Measurements from ENCODE around the gene OGDH.

OGDH gene

DNA sequence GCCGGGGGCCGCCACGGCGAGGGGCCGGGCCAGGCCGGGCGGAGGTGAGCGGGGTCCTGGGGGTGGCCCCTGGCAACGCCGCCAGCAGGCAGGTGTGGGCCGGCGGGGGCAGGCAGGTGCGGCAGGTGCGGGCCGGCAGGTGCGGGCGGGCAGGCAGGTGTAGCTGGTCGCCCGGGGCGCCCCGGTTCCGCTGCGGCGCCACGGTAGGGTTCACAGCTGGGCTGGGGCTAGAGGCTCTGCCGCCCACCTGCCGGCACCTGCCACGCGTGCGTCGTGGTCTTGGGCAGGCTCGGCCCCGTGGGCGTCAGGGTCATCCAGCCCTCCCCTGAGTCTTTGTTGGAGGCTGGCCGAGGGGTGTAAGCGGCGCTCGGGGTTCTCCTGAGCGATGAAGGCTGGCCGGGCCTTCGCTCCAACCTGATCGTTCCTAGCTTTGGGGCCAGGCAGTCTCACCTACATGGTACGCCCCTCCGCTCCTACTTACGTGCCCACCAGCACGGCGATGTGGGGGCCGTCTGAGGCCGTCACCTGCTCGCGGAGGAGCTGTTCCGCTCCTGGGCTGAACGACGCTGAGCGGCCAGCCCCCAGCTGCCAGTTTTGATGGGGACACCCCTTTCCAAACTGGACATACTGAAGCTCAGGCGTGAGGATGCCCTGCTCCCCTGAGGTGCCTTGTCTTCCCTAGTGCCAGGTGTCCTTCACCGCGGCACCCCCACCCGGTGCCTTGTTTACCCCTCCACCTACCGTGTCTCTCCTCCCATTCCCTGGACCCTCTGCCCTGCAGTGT lies 142.7 kb downstream of the OGDH start:
- peak; percentile 37 for DNase-seq

DNA sequence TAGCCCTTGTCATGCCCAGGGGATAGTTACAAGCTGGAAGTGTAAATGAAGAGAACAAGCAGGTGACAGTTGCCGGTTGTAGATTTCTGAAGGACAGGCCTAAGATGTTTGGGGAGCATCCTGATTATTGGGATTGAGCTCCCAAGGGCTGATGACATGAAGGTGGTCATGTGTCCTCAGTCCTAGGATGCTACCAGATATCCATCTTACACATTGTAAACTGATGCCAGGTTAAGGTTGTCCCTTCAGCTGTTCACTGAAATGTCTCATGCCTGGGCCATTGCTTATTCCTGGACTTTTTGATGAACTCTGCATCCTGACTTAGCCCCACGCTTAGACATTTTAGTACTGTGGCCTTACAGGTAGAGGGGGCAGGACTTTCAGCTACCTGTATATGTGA lies 143.6 kb downstream of the OGDH start:
- no peak for DNase-seq

DNA sequence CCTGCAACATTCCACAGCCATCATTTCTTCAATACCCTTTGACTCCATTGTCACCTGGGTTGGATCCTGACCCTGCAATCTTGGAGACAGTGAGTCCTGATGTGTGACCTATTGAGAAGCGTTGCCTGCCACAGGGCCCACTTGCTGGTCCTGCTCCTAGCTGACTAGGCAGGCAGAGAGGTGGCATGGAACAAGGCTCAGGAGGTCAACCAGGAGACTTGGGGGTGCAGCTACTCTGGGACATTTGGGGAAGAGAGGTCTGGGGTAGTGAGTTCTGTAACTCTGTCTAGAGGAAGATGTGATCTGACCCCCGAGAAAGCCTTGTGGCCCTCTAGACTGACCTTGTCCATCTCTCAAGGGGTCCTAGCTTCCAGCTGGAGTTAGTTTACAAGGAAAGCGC lies 144.0 kb downstream of the OGDH start:
- DNase-seq = no peak

DNA sequence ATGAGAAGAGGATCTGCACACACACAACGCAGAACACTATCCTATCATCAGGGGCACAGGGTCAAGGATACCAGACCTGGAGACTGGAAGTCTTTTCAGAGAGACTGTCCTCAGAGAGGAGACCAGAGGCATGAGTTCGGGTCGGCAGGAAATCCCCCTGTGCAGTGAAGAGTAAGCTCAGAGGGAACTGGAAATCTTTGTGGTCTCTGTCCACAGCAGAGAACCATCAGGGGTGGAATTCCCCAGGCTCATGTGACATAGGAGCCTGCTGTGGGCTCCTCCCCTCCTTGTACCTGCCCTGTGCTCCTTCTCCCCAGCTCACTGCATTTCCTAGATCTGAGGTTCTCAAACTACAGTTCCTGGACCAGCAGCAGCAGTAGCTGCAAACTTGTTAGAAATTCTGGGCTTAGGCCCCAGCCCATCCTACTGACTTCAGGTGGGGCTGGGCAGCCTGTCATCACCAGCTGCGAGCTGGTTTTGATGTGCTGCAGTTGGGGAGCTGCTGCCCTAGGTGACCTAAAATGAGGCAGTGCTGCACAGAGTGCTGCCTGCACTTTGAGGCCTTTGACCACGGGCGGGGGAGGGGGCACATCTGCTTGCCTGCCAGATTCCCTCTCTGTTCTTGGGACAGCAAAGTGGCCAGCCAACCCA lies 144.6 kb downstream of the OGDH start:
- DNase-seq = no peak

DNA sequence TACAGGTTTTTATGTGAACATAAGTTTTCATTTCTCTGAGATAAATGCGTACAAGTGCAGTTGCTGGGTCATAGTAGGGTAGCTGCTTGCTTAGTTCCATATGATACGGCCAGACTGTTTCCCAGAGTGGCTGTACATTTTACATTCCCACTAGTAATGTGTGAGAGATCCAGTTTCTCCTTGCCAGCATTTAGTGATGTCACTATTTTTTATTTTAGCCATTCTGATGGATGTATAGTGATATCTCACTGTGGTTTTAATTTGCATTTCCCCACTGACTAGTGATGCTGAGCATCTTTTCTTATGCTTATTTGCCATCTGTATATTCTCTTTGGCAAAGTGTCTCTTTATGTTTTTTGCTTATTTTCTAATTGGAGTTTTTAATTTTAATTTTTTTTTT lies 146.4 kb downstream of the OGDH start:
- DNase-seq = no peak

DNA sequence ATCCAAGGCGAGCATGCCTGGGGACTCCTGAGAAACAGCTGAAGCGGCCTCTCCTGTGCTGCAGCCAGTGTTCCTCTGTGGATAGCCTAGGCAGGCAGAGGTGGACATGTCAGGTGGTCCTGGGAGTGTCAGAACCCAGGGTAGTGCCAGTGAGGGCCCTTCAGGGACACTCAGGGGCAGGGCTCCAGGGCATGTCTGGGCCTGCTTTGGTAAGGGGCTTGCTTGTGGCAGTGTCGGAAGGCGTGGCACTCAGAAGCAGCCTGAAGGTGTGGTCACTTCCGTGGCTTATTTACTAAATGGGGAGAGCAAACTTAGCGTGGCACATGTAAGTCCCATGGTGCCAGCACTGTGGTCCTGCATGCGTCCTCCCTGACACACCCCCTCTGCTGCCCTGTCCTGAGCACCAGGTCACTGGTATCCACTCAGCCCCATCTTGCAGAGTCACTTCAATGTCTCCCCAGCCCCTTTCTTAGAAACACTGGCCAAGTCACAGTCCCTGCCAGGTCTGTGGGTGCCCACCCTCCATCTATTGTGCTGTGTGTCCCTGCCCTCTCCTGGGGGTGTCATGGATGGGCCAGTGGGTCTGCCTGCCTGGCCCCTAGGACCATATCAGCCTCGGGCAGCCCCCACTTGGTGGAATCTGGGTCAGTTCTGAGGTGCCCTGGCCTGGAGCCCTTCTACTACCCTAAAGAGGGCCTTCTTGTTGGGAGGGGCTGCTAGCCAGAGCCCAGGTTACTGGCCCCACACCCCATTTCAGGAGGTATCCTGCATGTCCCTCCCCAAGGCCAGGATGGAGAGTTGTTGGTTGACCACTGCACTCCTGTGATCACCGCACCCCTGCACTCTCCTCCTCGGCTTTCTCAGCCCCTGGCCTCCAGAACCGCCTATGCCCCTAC lies 148.6 kb downstream of the OGDH start:
- no peak for DNase-seq

DNA sequence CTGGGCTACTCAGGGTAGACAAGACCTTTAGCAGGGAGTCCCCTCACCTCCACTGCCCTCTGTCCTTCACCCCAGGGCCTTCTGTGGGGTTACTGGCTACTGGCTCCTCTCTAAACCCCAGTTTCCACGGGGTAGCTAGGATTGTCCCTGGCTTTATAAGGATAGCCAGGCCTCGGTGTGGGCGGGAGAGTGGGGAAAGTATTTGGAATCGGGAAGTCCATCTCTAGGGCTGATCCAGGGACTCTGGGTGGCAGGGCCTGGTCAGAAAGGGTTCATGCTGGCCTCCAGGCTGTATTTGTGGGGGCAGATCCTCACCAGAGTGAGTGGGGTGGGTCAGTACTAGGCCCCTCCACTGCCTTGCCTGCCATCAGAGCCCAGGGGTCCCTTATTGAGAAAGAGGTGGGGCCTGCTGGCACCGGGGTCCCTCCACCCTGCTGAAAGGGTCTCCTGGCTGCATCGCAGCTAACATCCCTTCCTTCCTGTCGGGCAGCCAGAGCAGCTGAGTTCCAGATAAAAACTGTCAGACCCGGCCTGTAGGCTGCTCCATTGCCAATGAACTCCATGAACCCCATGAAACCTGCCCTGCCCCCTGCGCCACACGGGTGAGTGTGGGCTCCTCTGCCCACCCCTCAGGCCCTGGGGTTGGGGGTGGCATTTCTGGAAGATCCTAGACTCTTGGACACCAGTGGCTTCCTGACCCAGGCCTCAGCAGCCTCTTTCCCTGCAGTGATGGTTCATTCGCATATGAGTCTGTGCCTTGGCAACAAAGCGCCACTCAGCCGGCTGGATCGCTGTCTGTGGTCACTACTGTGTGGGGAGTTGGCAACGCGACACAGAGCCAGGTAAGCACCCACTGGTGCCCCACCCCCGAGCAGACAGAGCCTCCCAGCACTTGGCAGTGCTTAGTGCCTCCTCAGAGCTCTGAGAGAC lies 149.5 kb downstream of the OGDH start:
- DNase-seq = no peak

DNA sequence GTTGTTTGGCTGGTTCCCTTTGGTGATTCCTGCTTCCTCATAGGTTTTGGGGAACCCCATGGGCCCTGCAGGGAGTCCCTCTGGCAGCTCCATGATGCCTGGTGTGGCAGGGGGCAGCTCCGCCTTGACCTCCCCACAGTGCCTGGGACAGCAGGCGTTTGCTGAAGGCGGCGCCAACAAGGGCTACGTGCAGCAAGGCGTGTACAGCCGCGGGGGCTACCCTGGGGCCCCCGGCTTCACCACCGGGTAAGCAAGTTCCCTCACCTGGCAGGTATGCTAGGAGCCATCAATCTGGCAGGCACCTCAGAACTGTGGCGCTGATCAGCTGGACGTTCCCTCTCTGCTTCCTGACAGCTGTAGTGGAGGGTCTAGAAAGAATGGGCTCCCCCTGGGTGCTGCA lies 150.5 kb downstream of the OGDH start:
- DNase-seq = no peak

DNA sequence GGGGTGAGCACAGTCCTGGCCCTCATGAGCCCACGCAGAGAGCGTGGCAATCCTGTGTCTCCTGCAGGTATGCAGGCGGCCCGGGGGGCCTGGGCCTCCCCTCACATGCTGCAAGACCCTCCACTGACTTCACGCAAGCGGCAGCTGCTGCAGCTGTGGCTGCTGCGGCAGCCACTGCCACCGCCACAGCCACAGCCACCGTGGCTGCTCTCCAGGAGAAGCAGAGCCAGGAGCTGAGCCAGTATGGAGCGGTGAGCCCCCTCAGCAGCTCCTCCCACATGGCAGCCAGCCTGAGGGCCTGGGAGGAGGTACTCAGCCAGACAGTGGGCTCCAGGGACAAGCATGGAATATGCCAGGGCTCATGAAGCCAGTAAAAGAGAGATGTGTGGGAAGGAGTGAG lies 150.9 kb downstream of the OGDH start:
- DNase-seq = peak; percentile 85

DNA sequence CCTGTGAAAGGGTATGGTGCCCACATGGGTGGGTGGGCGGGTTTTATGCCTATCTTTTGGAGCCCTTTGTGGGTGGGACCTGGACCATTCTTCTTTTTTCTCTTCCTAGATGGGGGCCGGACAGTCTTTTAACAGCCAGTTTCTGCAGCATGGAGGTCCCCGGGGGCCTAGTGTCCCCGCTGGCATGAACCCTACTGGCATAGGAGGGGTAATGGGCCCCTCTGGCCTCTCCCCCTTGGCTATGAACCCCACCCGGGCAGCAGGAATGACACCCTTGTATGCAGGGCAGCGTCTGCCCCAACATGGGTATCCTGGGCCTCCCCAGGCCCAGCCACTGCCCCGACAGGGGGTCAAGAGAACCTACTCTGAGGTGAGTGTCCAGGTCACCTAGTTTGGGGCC lies 151.3 kb downstream of the OGDH start:
- no peak for DNase-seq

All from left hindlimb (tissue), 1 donor.